Measurements from ENCODE around the gene C16orf95. TPM values are rescaled to one million over a fixed set of nuclear protein-coding genes. Genes with fewer than 3 reads are reported as not detected.

The C16orf95 gene, protein sequence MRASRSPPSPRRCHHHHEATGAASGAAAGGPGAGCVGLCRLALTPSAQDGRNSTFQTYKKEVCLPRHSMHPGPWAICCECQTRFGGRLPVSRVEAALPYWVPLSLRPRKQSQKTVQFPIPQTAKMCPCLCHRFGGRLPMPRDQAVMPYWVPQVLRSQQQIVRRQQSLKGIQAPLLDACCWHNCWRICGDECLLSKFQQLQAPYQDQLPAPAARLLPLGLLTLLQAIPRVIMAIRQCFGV
- total RNA-seq: 1 to 10 TPM; 6.4 to 7.8 TPM
- 5.7 TPM for polyA plus RNA-seq (2013, experiment 1 of 2)
- 6.0 TPM for polyA plus RNA-seq (2013, experiment 2 of 2)
- long read RNA-seq, experiment 1, partial matches to known transcripts: 0 of 5 reads
- long read RNA-seq, experiment 1, other reads (novel, unspliced or antisense): 1 of 5 reads
- long read RNA-seq, experiment 2, partial matches to known transcripts: 0 of 6 reads
- long read RNA-seq, experiment 2, other reads (novel, unspliced or antisense): 1 of 6 reads
- long read RNA-seq, experiment 3, partial matches to known transcripts: 0 of 2 reads
- long read RNA-seq, experiment 3, other reads (novel, unspliced or antisense): 2 of 2 reads
- long read RNA-seq, experiment 4, transcript C16orf95-201 (5 exons, 953 nt): major isoform, 11 of 25 reads
- long read RNA-seq, experiment 4, transcript C16orf95-206 (5 exons, 974 nt): minor isoform, 10 of 25 reads
- long read RNA-seq, experiment 4, partial matches to known transcripts: 1 of 25 reads
- long read RNA-seq, experiment 4, other reads (novel, unspliced or antisense): 3 of 25 reads

DNA sequence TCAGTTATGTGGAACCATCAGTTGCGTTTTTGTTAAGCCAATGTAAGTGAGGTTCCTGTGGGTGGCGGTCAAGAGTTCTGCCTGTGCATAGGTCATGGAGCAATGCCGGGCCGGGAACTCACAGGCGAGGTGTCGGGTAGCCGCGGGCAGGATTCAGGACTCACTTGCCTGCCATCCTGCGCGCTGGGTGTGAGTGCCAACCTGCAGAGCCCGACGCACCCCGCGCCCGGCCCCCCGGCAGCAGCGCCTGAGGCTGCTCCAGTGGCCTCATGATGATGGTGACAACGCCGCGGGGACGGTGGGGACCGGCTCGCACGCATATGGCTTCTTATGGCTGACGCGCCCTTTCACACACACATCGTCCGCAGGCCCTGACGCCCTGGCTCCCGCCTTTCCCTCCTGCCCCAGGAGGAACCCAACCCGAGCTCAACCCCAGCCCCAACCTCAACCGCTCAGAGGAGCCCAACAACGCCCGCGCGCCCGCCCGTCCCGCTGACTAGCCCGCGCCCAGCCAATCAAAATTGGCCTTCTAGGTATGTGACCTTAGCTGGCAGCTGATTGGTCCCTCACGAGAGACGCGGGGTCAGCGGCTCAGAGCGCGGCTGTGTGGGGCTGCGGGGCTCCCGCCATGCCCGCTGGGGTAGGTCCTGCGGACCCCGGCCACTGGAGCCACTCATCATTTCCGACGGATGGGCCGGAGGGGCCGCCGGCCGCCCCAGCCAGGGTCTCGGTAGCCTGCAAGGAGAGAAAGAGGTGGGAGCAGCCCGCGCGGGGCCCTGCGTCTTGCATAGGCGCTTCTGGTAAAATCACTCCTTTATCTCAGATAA lies at the start of gene C16orf95:
TSS of gene C16orf95 (minus strand) at position 470 of the 827 bp plus-strand sequence. CDS start at position 320, 150 bp downstream.
- H3K9me3 ChIP-seq (ENCODE audit: control insufficient read depth, low read length): no peaks in the 10 kb centered on the region
- Mint-ChIP-seq H3K36me3 (ENCODE audit: low read depth) (no peaks in the 10 kb centered on the region), H3K9me3 (no peaks in the 10 kb centered on the region), H3K4me1 (peaks cover 8% of the 10 kb centered on the region), H3K27me3 (ENCODE audit: insufficient read depth) (no peaks in the 10 kb centered on the region), H3K27ac (peak within 1 kb of the TSS; percentile 96), H3K4me3 (peak within 1 kb of the TSS; percentile 94)
- H3K27ac ChIP-seq (ENCODE audit: low read depth, low read length): peak within 1 kb of the TSS; percentile 84
- peak within 1 kb of the TSS; percentile 90 for H3K4me3 ChIP-seq (ENCODE audit: low read length)
- no peaks in the 10 kb centered on the region for H3K27me3 ChIP-seq (ENCODE audit: control insufficient read depth, insufficient read depth, low read length, poor library complexity, severe bottlenecking)
- TF ChIP-seq, protein P1, sequence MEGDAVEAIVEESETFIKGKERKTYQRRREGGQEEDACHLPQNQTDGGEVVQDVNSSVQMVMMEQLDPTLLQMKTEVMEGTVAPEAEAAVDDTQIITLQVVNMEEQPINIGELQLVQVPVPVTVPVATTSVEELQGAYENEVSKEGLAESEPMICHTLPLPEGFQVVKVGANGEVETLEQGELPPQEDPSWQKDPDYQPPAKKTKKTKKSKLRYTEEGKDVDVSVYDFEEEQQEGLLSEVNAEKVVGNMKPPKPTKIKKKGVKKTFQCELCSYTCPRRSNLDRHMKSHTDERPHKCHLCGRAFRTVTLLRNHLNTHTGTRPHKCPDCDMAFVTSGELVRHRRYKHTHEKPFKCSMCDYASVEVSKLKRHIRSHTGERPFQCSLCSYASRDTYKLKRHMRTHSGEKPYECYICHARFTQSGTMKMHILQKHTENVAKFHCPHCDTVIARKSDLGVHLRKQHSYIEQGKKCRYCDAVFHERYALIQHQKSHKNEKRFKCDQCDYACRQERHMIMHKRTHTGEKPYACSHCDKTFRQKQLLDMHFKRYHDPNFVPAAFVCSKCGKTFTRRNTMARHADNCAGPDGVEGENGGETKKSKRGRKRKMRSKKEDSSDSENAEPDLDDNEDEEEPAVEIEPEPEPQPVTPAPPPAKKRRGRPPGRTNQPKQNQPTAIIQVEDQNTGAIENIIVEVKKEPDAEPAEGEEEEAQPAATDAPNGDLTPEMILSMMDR (conservative IDR thresholded peaks at IDR 0.05): peak; percentile 71
- H3K9ac ChIP-seq (ENCODE audit: extremely low read depth, low read length, poor library complexity, severe bottlenecking): peak within 1 kb of the TSS; percentile 90
- DNase-seq: peak; percentile 99
- H3K36me3 ChIP-seq (ENCODE audit: control insufficient read depth, insufficient read depth, low read length): no peaks in the 10 kb centered on the region
- 1% methylated on average over 22 to 64 of the region's 64 CpGs for WGBS, 2 experiments (ENCODE audit: insufficient coverage in 1 of 2, insufficient read length in 1 of 2)
- no peaks in the 10 kb centered on the region for H3K4me1 ChIP-seq (ENCODE audit: control insufficient read depth, insufficient read depth, low read length)

DNA sequence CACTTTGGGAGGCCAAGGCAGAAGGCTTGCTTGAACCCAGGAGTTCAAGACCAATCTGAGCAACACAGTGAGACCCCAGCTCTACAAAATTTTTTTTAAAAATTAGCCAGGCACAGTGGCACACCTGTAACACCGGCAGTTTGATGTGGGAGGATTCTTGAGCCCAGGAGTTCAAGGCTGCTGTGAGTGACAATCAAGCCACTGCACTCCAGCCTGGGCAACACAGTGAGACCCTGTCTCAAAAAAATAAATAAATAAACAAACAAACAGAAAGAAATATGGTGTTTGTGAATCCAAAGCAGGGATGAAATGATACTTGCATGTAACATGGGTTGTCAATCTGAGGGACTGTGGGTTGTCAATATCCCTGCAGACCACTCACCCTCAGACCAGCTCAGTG lies 49.7 kb upstream of the C16orf95 start:
- no peak overlapping the region for H3K9ac ChIP-seq (ENCODE audit: extremely low read depth, low read length, poor library complexity, severe bottlenecking)
- peaks cover 22% of the 10 kb centered on the region for H3K36me3 ChIP-seq (ENCODE audit: control insufficient read depth, insufficient read depth, low read length)
- H3K27ac Mint-ChIP-seq: no peak overlapping the region
- H3K27me3 Mint-ChIP-seq (ENCODE audit: insufficient read depth): no peaks in the 10 kb centered on the region
- H3K4me3 ChIP-seq (ENCODE audit: low read length): no peak overlapping the region
- H3K36me3 Mint-ChIP-seq (ENCODE audit: low read depth): peaks cover 5% of the 10 kb centered on the region
- 88% methylated on average over 1 of the region's 1 CpG; no CpG with 5 or more reads in 1 of the 2 experiments for WGBS, 2 experiments (ENCODE audit: insufficient coverage in 1 of 2, insufficient read length in 1 of 2)
- H3K9me3 ChIP-seq (ENCODE audit: control insufficient read depth, low read length): no peaks in the 10 kb centered on the region
- H3K4me1 ChIP-seq (ENCODE audit: control insufficient read depth, insufficient read depth, low read length): no peaks in the 10 kb centered on the region
- TF ChIP-seq, protein P1 (conservative IDR thresholded peaks at IDR 0.05): no peak
- H3K27ac ChIP-seq (ENCODE audit: low read depth, low read length): no peak overlapping the region
- H3K27me3 ChIP-seq (ENCODE audit: control insufficient read depth, insufficient read depth, low read length, poor library complexity, severe bottlenecking): no peaks in the 10 kb centered on the region
- no peaks in the 10 kb centered on the region for H3K4me1 Mint-ChIP-seq
- no peak for DNase-seq
- no peak overlapping the region for H3K4me3 Mint-ChIP-seq
- no peaks in the 10 kb centered on the region for H3K9me3 Mint-ChIP-seq

DNA sequence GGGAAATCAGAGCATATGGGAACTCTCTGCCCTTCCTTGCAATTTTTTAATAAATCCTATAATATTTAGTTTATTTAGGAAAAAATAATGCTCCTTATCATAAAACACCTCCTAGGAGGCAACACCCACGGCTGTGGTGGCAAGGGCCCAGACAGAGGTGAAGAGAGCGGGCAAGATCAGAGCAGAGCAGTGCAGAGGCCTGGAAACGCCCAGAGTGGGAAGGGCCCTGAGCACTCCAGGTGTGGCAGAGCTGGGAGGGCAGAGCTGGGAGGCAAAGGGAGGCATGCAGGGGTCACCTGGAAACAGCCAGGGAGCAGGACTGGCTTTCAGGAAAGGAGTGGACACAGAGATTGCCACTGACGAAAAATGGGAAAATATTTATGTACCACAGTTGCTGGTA lies 49.1 kb upstream of the C16orf95 start:
- no peaks in the 10 kb centered on the region for H3K9me3 ChIP-seq (ENCODE audit: control insufficient read depth, low read length)
- H3K4me3 Mint-ChIP-seq: no peak overlapping the region
- H3K9me3 Mint-ChIP-seq: no peaks in the 10 kb centered on the region
- H3K27me3 Mint-ChIP-seq (ENCODE audit: insufficient read depth): no peaks in the 10 kb centered on the region
- H3K4me1 ChIP-seq (ENCODE audit: control insufficient read depth, insufficient read depth, low read length): no peaks in the 10 kb centered on the region
- no peaks in the 10 kb centered on the region for H3K4me1 Mint-ChIP-seq
- TF ChIP-seq, protein P1 (conservative IDR thresholded peaks at IDR 0.05): no peak
- no peak overlapping the region for H3K4me3 ChIP-seq (ENCODE audit: low read length)
- no peak overlapping the region for H3K27ac Mint-ChIP-seq
- peaks cover 27% of the 10 kb centered on the region for H3K36me3 ChIP-seq (ENCODE audit: control insufficient read depth, insufficient read depth, low read length)
- no peaks in the 10 kb centered on the region for H3K27me3 ChIP-seq (ENCODE audit: control insufficient read depth, insufficient read depth, low read length, poor library complexity, severe bottlenecking)
- no peak for DNase-seq
- H3K27ac ChIP-seq (ENCODE audit: low read depth, low read length): no peak overlapping the region
- peaks cover 7% of the 10 kb centered on the region for H3K36me3 Mint-ChIP-seq (ENCODE audit: low read depth)
- H3K9ac ChIP-seq (ENCODE audit: extremely low read depth, low read length, poor library complexity, severe bottlenecking): no peak overlapping the region
- 92 to 100% methylated on average over 2 to 4 of the region's 4 CpGs for WGBS, 2 experiments (ENCODE audit: insufficient coverage in 1 of 2, insufficient read length in 1 of 2)

Measured in endodermal cell (in vitro differentiated cells).